ENCODE results near the gene PLCL2.

PLCL2 gene

GRCh38 chr3:16896094-16896627 lies 11.4 kb downstream of the PLCL2 start:
- DNase-seq, result no peak

GRCh38 chr3:16896820-16897219 lies 12.1 kb downstream of the PLCL2 start:
- DNase-seq, result no peak

GRCh38 chr3:16897254-16897926 lies 12.6 kb downstream of the PLCL2 start:
- no peak for DNase-seq

GRCh38 chr3:16898595-16899395 lies 14.0 kb downstream of the PLCL2 start:
- DNase-seq, result no peak

GRCh38 chr3:16899919-16900318 lies 15.2 kb downstream of the PLCL2 start:
- DNase-seq, result no peak

GRCh38 chr3:16900779-16901440 lies 16.2 kb downstream of the PLCL2 start:
- DNase-seq, result peak; percentile 38

GRCh38 chr3:16904423-16905417 lies 20.0 kb downstream of the PLCL2 start:
- DNase-seq, result peak; percentile 40

- no peak for DNase-seq
Observed at GRCh38 chr3:16905704-16906103, 20.9 kb downstream of the PLCL2 start.

- DNase-seq, result peak; percentile 46
Observed at GRCh38 chr3:16906682-16907081, 21.9 kb downstream of the PLCL2 start.

- peak; percentile 27 for DNase-seq
Observed at GRCh38 chr3:16907243-16907642, 22.5 kb downstream of the PLCL2 start.

- DNase-seq, result no peak
Observed at GRCh38 chr3:16908016-16908807, 23.5 kb downstream of the PLCL2 start.

- DNase-seq, result no peak
Observed at GRCh38 chr3:16908896-16909295, 24.1 kb downstream of the PLCL2 start.

- no peak for DNase-seq
Observed at GRCh38 chr3:16909802-16910201, 25.0 kb downstream of the PLCL2 start.

GRCh38 chr3:16910207-16910606 lies 25.5 kb downstream of the PLCL2 start:
- DNase-seq, result no peak

GRCh38 chr3:16911916-16912315 lies 27.2 kb downstream of the PLCL2 start:
- no peak for DNase-seq

- DNase-seq, result no peak
Observed at GRCh38 chr3:16912400-16913263, 27.9 kb downstream of the PLCL2 start.

- DNase-seq, result no peak
Observed at GRCh38 chr3:16913264-16913580, 28.5 kb downstream of the PLCL2 start.

- no peak for DNase-seq
Observed at GRCh38 chr3:16916840-16917239, 32.1 kb downstream of the PLCL2 start.

GRCh38 chr3:16917256-16917935 lies 32.6 kb downstream of the PLCL2 start:
- DNase-seq, result no peak
